ENCODE data around the gene DENND4B. TPM values are rescaled to one million over a fixed set of nuclear protein-coding genes. Genes with fewer than 3 reads are reported as not detected.

DENND4B gene
- total and polyA plus RNA-seq, 9 of the 15 experiments (the other 6 are each of a cell fraction or from before 2014, with no cell fraction given): 9.5 to 80.5 (median 23.1) TPM

- no peak for TF ChIP-seq MECOM (CRISPR knock-in tag; IDR thresholded peaks at IDR 0.05)
- no peak for TF ChIP-seq OTX1 (CRISPR knock-in tag; IDR thresholded peaks at IDR 0.05)
- TF ChIP-seq TOE1 (IDR thresholded peaks at IDR 0.05; ENCODE audit: borderline replicate concordance): no peak
- no peak for TF ChIP-seq TOE1 (CRISPR knock-in tag; IDR thresholded peaks at IDR 0.05; ENCODE audit: borderline replicate concordance, low read depth)
- TF ChIP-seq PHF20 (IDR thresholded peaks at IDR 0.05; ENCODE audit: partially characterized antibody): no peak
- TF ChIP-seq MED1 (CRISPR knock-in tag; IDR thresholded peaks at IDR 0.05; ENCODE audit: borderline replicate concordance): no peak
- TF ChIP-seq FOS (IDR thresholded peaks at IDR 0.05; ENCODE audit: extremely low read depth, insufficient read length): no peak
- no peak for TF ChIP-seq CREM (IDR thresholded peaks at IDR 0.05; ENCODE audit: low read depth)
- peak; percentile 47 for TF ChIP-seq ZFX (CRISPR knock-in tag; IDR thresholded peaks at IDR 0.05)
- TF ChIP-seq, protein P1, sequence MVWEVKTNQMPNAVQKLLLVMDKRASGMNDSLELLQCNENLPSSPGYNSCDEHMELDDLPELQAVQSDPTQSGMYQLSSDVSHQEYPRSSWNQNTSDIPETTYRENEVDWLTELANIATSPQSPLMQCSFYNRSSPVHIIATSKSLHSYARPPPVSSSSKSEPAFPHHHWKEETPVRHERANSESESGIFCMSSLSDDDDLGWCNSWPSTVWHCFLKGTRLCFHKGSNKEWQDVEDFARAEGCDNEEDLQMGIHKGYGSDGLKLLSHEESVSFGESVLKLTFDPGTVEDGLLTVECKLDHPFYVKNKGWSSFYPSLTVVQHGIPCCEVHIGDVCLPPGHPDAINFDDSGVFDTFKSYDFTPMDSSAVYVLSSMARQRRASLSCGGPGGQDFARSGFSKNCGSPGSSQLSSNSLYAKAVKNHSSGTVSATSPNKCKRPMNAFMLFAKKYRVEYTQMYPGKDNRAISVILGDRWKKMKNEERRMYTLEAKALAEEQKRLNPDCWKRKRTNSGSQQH (CRISPR knock-in tag; IDR thresholded peaks at IDR 0.05): 0 out of 2 replicates have a peak, but pooled peaks have one; percentile 6
- no peak for TF ChIP-seq HOXB6 (CRISPR knock-in tag; IDR thresholded peaks at IDR 0.05; ENCODE audit: borderline replicate concordance)
- TF ChIP-seq TAF1 (IDR thresholded peaks at IDR 0.05; ENCODE audit: control insufficient read depth, extremely low read depth, insufficient read depth, low read length, severe bottlenecking): peak; percentile 34
- no peak for TF ChIP-seq CHD1 (IDR thresholded peaks at IDR 0.05; ENCODE audit: low read length)
- TF ChIP-seq SRSF3 (IDR thresholded peaks at IDR 0.05; ENCODE audit: insufficient read depth, low read length): no peak
- no peak for TF ChIP-seq ZNF140 (CRISPR knock-in tag; IDR thresholded peaks at IDR 0.05)
- no peak for TF ChIP-seq ETS2 (tag; IDR thresholded peaks at IDR 0.05; ENCODE audit: borderline replicate concordance, poor library complexity, severe bottlenecking)
- TF ChIP-seq EHMT2 (IDR thresholded peaks at IDR 0.05): no peak
- no peak for TF ChIP-seq ZNF3 (CRISPR knock-in tag; IDR thresholded peaks at IDR 0.05)
- TF ChIP-seq POLR2G (IDR thresholded peaks at IDR 0.05; ENCODE audit: low read depth, low read length): peak; percentile 43; the same call in 1 of the 2 replicates
- 0 out of 2 replicates have a peak, but pooled peaks have one; percentile 3 for TF ChIP-seq USF1 (CRISPR knock-in tag; IDR thresholded peaks at IDR 0.05)
- TF ChIP-seq, protein P2, sequence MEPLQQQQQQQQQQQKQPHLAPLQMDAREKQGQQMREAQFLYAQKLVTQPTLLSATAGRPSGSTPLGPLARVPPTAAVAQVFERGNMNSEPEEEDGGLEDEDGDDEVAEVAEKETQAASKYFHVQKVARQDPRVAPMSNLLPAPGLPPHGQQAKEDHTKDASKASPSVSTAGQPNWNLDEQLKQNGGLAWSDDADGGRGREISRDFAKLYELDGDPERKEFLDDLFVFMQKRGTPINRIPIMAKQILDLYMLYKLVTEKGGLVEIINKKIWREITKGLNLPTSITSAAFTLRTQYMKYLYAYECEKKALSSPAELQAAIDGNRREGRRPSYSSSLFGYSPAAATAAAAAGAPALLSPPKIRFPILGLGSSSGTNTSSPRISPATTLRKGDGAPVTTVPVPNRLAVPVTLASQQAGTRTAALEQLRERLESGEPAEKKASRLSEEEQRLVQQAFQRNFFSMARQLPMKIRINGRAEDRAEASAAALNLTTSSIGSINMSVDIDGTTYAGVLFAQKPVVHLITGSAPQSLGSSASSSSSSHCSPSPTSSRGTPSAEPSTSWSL (CRISPR knock-in tag; IDR thresholded peaks at IDR 0.05; ENCODE audit: borderline replicate concordance): no peak
- TF ChIP-seq, protein P3, sequence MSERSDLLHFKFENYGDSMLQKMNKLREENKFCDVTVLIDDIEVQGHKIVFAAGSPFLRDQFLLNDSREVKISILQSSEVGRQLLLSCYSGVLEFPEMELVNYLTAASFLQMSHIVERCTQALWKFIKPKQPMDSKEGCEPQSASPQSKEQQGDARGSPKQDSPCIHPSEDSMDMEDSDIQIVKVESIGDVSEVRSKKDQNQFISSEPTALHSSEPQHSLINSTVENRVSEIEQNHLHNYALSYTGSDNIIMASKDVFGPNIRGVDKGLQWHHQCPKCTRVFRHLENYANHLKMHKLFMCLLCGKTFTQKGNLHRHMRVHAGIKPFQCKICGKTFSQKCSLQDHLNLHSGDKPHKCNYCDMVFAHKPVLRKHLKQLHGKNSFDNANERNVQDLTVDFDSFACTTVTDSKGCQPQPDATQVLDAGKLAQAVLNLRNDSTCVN (CRISPR knock-in tag; IDR thresholded peaks at IDR 0.05): no peak
- TF ChIP-seq PPARD (CRISPR knock-in tag; IDR thresholded peaks at IDR 0.05): no peak
- peak; percentile 12; the same call in 1 of the 2 replicates for TF ChIP-seq SMARCA5 (IDR thresholded peaks at IDR 0.05)
Measured at GRCh38 chr1:153985941-153986761, 39.6 kb upstream of the DENND4B start, which contains the start of gene RAB13 (continued).

All from K562 (cell line).